Chondrocyte (in vitro differentiated cells): ENCODE results near the gene MAPK6. TPM values are rescaled to one million over a fixed set of nuclear protein-coding genes. Genes with fewer than 3 reads are reported as not detected.

ENCODE experiments used
- DNase-seq: peaks from one replicate; pipeline ENCODE4 v3.0.0; 2021; ENCODE audit warnings: mixed read lengths, low spot score
- H3K27ac Mint-ChIP-seq: one replicate; pipeline ENCODE4 v1.8.0; 2021; ENCODE audit warnings: mild to moderate bottlenecking, moderate library complexity, mixed read lengths; ENCODE audit not compliant: unreplicated experiment
- H3K27me3 Mint-ChIP-seq: 2 replicates; pipeline ENCODE4 v1.8.0; 2021; ENCODE audit warnings: low read depth, mixed read lengths
- H3K36me3 Mint-ChIP-seq: 2 replicates; pipeline ENCODE4 v1.8.0; 2021; ENCODE audit warnings: low read depth, mixed read lengths
- H3K4me1 Mint-ChIP-seq: 2 replicates; pipeline ENCODE4 v1.8.0; 2021; ENCODE audit warnings: low read depth, mild to moderate bottlenecking, mixed read lengths
- H3K4me3 Mint-ChIP-seq: one replicate; pipeline ENCODE4 v1.8.0; 2021; ENCODE audit warnings: mild to moderate bottlenecking, moderate library complexity, mixed read lengths; ENCODE audit not compliant: unreplicated experiment
- H3K9me3 Mint-ChIP-seq: 2 replicates; pipeline ENCODE4 v1.8.0; 2021; ENCODE audit warnings: low read depth, mixed read lengths
- CTCF ChIP-seq: fragments of 200-600 bp; sonication (generic); IDR thresholded peaks from 2 replicates; pipeline ENCODE4 v1.5.0; 2021; ENCODE audit warnings: antibody characterized with exemption, mild to moderate bottlenecking, moderate library complexity
- total RNA-seq: library from RNA; stranded (reverse); gene quantifications from 3 replicates; pipeline ENCODE4 v1.2.1, GENCODE V29; 2021

MAPK6 gene
- total RNA-seq, 1 donor from 2014 or later = 59.0 TPM

GRCh38 chr15:52085299-52085698 lies 66.3 kb downstream of the MAPK6 start:
- peaks cover 2% of the 10 kb centered on the region for H3K36me3 Mint-ChIP-seq

GRCh38 chr15:52086011-52086786 lies 67.2 kb downstream of the MAPK6 start:
- TF ChIP-seq CTCF = no peak
- H3K4me1 Mint-ChIP-seq = peaks cover 11% of the 10 kb centered on the region
- H3K4me3 Mint-ChIP-seq = no peak overlapping the region
- no peak for DNase-seq
- no peaks in the 10 kb centered on the region for H3K27me3 Mint-ChIP-seq
- peaks cover 3% of the 10 kb centered on the region for H3K36me3 Mint-ChIP-seq
- no peak overlapping the region for H3K27ac Mint-ChIP-seq
- peaks cover 11% of the 10 kb centered on the region for H3K9me3 Mint-ChIP-seq

More at GRCh38 chr15:52085299-52085698, 66.3 kb downstream of the MAPK6 start:
- H3K4me3 Mint-ChIP-seq = no peak overlapping the region
- no peak for DNase-seq
- peaks cover 11% of the 10 kb centered on the region for H3K4me1 Mint-ChIP-seq
- no peak overlapping the region for H3K27ac Mint-ChIP-seq
- TF ChIP-seq CTCF = no peak
- H3K27me3 Mint-ChIP-seq = no peaks in the 10 kb centered on the region
- peaks cover 7% of the 10 kb centered on the region for H3K9me3 Mint-ChIP-seq

- Mint-ChIP-seq H3K9me3 (peaks cover 11% of the 10 kb centered on the region), H3K27me3 (no peaks in the 10 kb centered on the region), H3K36me3 (peaks cover 3% of the 10 kb centered on the region), H3K4me3 (no peak overlapping the region), H3K27ac (no peak overlapping the region), H3K4me1 (peaks cover 24% of the 10 kb centered on the region)
- no peak for TF ChIP-seq CTCF
- no peak for DNase-seq
Observed at GRCh38 chr15:52090193-52090592, 71.2 kb downstream of the MAPK6 start.

GRCh38 chr15:52093167-52093538 lies 74.1 kb downstream of the MAPK6 start:
- no peaks in the 10 kb centered on the region for H3K27me3 Mint-ChIP-seq
- TF ChIP-seq CTCF = no peak
- no peak for DNase-seq
- peaks cover 15% of the 10 kb centered on the region for H3K9me3 Mint-ChIP-seq
- H3K4me1 Mint-ChIP-seq = peaks cover 38% of the 10 kb centered on the region
- H3K36me3 Mint-ChIP-seq = peaks cover 3% of the 10 kb centered on the region
- H3K4me3 Mint-ChIP-seq = no peak overlapping the region
- H3K27ac Mint-ChIP-seq = peak overlapping the region; percentile 93

- H3K4me3 Mint-ChIP-seq = peak overlapping the region; percentile 6
- H3K4me1 Mint-ChIP-seq = peaks cover 38% of the 10 kb centered on the region
- peak overlapping the region; percentile 93 for H3K27ac Mint-ChIP-seq
- peaks cover 3% of the 10 kb centered on the region for H3K36me3 Mint-ChIP-seq
- no peaks in the 10 kb centered on the region for H3K27me3 Mint-ChIP-seq
- H3K9me3 Mint-ChIP-seq = peaks cover 15% of the 10 kb centered on the region
- no peak for DNase-seq
- no peak for TF ChIP-seq CTCF
Observed at GRCh38 chr15:52093539-52094510, 74.8 kb downstream of the MAPK6 start.
